Limb (tissue), 2 donors: Measurements from ENCODE around the gene C19orf85.
"Not testable (repeated sequence)": the region's sequence is repeated elsewhere in the genome, so short reads cannot be mapped to it uniquely, and the experiment has no call there.

Source experiments
- DNase-seq, 2 donors: peaks; one replicate each; pipeline ENCODE4 v3.0.0-alpha.2; 2016; ENCODE audit errors: extremely low spot score in 2 of 2

C19orf85 gene

GRCh38 chr19:55464662-55465054 lies at the start of gene C19orf85:
Gene C19orf85, minus strand, starts transcription at chr19:55464751. Its CDS starts 197 bp downstream, at chr19:55464554.
- DNase-seq = peak in 1 of 2 donors; percentile 26

- no peak for DNase-seq
Observed at GRCh38 chr19:55508120-55508519, 43.6 kb upstream of the C19orf85 start.

- DNase-seq = no peak
Observed at GRCh38 chr19:55504981-55505380, 40.4 kb upstream of the C19orf85 start.

DNA sequence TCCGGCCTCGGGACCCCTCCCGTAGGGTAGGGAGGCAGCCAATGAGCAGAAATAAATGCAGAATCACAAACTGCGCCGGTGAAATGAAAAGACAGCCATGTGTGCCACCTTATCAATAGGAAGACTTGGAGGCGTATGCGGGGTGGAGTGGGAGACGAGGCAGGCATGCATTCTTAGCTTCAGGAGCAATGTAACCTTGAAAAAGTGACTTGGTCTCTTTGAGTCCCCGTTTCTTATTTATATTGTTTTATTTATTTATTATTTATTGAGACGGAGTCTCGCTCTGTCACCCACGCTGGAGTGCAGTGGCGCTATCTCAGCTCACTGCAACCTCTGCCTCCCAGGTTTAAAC lies 39.7 kb upstream of the C19orf85 start:
- no peak for DNase-seq

DNA sequence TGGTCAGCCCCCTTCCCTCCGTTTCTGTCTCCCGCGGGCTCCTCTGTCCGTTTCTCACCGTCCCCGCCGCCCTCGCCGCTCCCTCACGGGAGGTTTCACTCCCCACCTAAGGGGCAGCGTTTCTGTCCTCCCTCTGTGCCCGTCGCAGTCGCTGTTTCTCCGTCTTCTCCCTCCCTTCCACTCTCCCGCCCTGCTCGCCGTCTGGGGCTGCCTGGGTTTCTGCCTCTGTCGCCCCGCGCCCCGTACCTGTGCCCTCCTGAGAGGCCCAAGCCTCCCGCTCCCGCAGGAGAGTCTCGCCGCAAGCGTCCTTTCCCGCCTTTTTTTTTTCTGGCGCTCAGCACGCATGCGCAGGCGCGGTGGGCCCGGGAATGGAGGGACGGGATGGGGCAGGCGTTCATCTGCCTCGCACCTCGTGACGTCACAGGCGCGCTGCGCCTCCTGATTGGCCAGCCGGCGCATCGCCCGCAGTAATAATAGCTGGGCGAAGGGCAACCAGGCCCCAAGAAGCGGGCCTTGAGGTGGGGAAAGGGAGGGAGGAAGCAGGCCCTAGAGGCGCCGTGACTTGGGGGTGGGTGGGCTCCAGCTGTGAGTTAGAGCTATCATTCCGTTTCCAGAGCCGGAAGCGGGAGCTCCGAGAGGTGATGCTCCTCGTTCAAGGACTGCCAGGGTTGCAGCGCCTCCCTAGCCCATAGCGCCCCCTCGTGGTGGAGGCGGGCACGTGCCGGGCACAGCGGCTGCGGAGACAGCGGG lies 39.1 kb upstream of the C19orf85 start:
- peak; percentile 81 to 93 for DNase-seq

DNA sequence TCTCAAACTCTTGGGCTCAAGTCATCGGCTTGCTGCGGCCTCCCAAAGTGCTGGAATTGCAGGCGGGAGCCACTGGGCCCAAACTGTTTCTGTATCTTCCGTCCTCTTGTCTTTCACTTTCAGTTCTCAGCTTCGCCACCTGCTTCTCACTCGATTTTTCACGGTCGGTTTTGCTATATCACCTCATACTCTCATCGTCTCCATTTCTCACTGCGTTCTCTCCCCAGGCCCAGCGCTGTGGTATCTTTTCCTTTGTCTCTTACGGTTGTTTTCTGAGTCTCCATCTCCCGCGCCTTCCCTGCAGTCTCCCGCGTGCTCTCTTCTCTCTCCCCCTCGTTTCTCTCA lies 38.6 kb upstream of the C19orf85 start:
- no peak for DNase-seq

GRCh38 chr19:55502197-55502952 lies 37.8 kb upstream of the C19orf85 start:
- no peak for DNase-seq

DNA sequence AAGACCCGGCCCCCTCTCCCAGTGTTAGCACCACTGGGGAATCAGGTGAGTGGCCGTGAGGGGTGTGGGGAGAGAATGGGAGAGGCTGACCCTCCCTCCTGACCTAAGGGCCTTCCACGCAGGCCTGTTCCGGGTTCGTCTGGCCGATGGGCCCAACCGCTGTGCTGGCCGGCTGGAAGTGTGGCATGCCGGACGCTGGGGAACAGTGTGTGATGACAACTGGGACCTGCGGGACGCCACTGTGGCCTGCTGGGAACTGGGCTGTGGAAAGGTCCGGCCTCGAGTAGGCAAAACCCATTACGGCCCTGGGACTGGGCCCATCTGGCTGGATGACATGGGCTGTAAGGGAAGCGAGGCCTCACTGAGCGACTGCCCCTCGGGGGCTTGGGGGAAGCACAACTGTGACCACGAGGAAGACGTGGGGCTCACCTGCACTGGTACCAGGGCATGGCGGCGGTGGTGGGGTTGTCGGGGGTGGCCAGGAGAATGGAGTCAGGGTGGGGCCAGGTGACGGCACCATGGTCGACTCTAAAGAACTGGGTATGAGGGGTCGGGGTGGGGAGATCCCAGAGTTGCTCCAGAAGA lies 35.9 kb upstream of the C19orf85 start:
- DNase-seq = no peak

DNA sequence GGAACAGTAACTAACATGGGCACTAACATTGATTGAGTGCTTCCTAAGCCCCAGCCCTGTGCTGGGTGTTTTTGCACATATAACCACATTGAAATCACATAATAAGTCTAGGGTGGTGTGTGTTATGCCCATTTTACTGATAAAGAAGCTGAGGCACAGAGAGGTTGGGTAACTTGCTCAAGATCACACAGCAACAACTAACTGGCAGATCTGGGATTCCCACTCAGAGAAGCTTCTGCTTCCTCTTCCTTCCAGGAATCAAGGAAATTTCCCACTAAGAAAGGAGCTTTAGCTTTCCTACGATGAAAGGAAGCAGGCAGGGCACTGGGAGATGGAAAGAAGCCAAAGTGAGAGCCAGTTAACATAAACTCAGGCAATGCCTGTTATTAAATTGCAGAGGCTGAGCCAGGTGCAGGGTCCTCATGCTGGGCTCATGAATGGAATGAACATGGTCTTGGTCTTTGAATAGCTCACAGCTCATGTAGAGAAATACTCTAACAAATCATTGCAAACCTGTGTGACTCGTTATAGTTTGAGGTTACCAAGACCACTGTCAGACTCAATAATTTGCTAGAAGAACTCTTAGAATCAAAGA lies 33.8 kb upstream of the C19orf85 start:
- DNase-seq = no peak

- DNase-seq = no peak
Observed at GRCh38 chr19:55497763-55498162, 33.2 kb upstream of the C19orf85 start.

GRCh38 chr19:55496820-55497219 lies 32.3 kb upstream of the C19orf85 start:
- DNase-seq = not testable (repeated sequence)

GRCh38 chr19:55495646-55496349 lies 31.2 kb upstream of the C19orf85 start:
- no peak for DNase-seq

- DNase-seq = no peak
Observed at GRCh38 chr19:55494172-55494761, 29.7 kb upstream of the C19orf85 start.

GRCh38 chr19:55493645-55494171 lies 29.2 kb upstream of the C19orf85 start:
- no peak for DNase-seq

DNA sequence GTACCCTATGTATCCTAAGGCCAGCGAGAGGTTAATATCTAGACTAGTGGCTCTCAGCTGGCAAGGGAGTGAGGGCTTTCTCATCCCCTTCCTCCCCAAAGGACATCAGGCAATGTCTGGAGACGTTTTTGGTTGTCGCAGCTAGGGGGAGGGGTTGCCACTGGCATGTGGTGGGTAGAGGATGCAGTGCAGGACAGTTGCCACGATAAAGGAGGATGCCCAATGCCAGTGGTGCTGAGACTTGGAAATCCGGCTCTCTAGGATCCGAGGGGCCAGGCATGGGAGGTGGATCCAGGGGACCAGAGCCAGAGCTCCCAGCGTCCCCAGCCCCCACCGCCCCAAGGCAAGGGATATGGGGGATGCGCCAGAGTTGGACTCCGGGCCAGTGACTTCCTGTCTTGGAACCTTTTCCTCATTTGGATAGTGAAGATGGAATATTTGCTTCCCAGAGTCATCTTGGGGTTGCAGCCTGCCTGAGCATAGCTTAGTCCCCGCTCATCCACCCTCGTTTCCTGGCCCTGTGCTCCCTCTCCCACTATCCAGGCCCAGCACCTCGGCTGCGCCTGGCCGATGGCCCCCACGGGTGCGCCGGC lies 28.6 kb upstream of the C19orf85 start:
- no peak for DNase-seq

- no peak for DNase-seq
Observed at GRCh38 chr19:55492362-55492944, 27.9 kb upstream of the C19orf85 start.

DNA sequence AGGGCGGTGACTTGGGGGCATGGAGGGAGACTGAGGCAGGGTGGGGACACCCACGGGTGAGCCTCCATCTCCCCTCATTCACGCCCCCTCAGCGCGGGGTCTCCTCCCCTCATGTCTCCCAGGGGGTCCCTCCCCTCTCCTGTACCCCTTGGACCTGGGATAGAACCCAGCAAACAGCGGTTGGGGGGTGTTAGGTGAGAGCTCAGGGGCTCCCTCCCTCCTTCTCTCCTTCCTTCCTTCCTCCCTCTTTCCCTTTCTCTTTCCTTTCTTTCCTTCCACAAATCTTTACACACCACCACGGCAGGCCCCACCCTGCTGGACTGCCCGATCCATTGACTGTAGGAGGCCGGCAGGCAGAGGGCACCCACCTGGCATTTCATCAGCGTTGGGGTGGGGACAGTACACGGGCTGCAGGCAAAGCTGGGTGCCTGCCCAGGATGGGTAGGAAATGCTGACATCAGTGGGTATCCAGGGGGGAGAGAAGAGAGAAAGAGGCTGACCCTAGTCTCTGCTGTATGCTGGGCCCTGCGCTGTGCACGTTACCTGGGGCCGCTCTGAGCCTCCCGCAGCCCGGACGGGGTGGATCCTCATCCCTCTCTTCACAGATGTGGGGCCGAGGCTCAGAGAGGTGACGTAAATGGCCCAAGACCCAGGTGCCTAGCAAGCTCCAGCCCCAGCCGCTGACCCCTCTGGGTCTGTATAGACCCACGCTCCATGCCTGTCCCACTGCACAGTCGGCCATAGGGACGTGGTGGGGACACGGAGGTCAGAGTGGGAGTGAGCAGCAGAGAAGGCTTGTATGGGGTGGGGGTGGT lies 27.2 kb upstream of the C19orf85 start:
- DNase-seq = no peak

GRCh38 chr19:55490478-55491432 lies 26.2 kb upstream of the C19orf85 start:
- DNase-seq = no peak
